Mesothelial cell of epicardium (in vitro differentiated cells): Measurements from ENCODE around the gene ALX4. TPM values are rescaled to one million over a fixed set of nuclear protein-coding genes. Genes with fewer than 3 reads are reported as not detected.

Source experiments
- DNase-seq, 2 experiments: peaks; one replicate each; pipeline ENCODE4 v3.0.0; 2021; ENCODE audit warnings: low spot score in 2 of 2; ENCODE audit not compliant: unreplicated experiment in 2 of 2
- H3K27ac Mint-ChIP-seq: 2 replicates; pipeline ENCODE4 v1.8.0; 2021; ENCODE audit warnings: mixed read lengths
- H3K27me3 Mint-ChIP-seq: 2 replicates; pipeline ENCODE4 v1.8.0; 2021; ENCODE audit warnings: low read depth, mixed read lengths
- H3K36me3 Mint-ChIP-seq: 2 replicates; pipeline ENCODE4 v1.8.0; 2021; ENCODE audit warnings: mixed read lengths
- H3K4me1 Mint-ChIP-seq: 2 replicates; pipeline ENCODE4 v1.8.0; 2021; ENCODE audit warnings: mixed read lengths
- H3K4me3 Mint-ChIP-seq: 2 replicates; pipeline ENCODE4 v1.8.0; 2021; ENCODE audit warnings: mild to moderate bottlenecking, moderate library complexity, mixed read lengths
- H3K9me3 Mint-ChIP-seq: 2 replicates; pipeline ENCODE4 v1.8.0; 2021; ENCODE audit warnings: mixed read lengths
- total RNA-seq: library from RNA; stranded (reverse); gene quantifications from 3 replicates; pipeline ENCODE4 v1.2.1, GENCODE V29; 2021
- TF ChIP-seq, protein P1 (sequence below): fragments of 200-600 bp; sonication (generic); IDR thresholded peaks from one replicate; pipeline ENCODE4 v1.5.0; 2021; ENCODE audit warnings: antibody characterized with exemption; ENCODE audit not compliant: unreplicated experiment

ALX4 gene
- total RNA-seq, 1 donor from 2014 or later = 5.5 TPM

DNA sequence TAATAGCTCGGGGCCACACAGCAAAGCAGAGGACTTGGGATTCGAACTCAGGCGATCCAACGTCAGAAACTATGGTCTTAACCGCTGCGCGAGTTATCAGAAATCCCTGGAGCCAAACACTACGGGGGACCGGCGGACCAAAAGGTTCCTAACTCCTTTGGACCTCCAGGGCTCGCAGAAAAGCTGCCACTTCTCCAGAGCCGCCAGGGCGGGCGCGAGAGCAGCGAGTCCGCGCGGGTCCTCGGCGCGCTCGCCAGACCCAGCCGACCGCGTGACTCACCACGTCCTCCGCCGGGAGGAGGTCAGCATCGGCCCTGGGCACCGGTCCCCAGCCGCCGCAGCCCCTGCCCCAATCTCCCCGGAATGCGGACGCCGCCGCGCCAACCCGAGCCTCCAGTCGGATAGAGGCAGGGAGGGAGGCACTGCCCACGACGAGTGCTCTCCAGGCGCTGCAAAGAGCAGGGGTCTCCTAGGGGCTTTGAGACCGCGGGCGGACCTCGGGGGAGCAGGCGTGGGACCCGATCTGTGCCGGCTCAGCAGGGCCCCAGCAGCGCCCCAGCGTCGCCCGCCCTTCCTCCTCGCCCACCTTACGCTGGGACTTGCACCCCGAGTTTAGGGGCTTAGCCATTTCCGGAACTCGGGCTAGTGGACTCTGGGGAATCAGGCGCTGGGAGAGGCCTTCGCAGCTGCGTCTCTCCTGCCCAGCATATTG, 6.2 kb upstream of the ALX4 start:
- peak overlapping the region; percentile 65 for H3K4me3 Mint-ChIP-seq

DNA sequence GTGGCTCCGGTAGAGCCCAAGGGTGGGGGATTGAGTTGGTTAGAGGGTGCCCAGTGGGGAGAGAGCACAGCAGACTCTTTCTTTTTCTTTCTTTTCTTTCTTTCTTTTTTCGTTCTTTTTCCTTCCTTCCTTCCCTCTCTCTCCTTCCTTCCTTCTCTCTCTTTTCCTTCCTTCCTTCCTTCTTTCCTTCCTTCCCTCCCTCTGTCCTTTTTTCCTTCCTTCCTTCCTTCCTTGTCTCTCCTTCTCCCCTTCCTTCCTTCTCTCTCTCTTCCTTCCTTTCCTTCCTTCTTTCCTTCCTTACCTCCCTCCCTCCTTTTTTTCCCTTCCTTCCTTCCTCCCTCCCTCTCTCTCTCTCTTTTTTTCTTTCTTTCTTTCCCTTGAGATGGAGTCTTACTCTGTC, 4.8 kb upstream of the ALX4 start:
- Mint-ChIP-seq H3K4me1 (peaks cover 18% of the 10 kb centered on the region), H3K4me3 (no peak overlapping the region), H3K27me3 (peaks cover 100% of the 10 kb centered on the region), H3K36me3 (no peaks in the 10 kb centered on the region), H3K27ac (no peak overlapping the region), H3K9me3 (no peaks in the 10 kb centered on the region)
- TF ChIP-seq, protein P1, sequence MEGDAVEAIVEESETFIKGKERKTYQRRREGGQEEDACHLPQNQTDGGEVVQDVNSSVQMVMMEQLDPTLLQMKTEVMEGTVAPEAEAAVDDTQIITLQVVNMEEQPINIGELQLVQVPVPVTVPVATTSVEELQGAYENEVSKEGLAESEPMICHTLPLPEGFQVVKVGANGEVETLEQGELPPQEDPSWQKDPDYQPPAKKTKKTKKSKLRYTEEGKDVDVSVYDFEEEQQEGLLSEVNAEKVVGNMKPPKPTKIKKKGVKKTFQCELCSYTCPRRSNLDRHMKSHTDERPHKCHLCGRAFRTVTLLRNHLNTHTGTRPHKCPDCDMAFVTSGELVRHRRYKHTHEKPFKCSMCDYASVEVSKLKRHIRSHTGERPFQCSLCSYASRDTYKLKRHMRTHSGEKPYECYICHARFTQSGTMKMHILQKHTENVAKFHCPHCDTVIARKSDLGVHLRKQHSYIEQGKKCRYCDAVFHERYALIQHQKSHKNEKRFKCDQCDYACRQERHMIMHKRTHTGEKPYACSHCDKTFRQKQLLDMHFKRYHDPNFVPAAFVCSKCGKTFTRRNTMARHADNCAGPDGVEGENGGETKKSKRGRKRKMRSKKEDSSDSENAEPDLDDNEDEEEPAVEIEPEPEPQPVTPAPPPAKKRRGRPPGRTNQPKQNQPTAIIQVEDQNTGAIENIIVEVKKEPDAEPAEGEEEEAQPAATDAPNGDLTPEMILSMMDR = no peak
- no peak for DNase-seq

More for the DNA sequence above, 6.2 kb upstream of the ALX4 start:
- peak in 1 of 2 experiments; percentile 56 for DNase-seq
- no peaks in the 10 kb centered on the region for H3K36me3 Mint-ChIP-seq
- H3K27ac Mint-ChIP-seq = no peak overlapping the region
- no peaks in the 10 kb centered on the region for H3K9me3 Mint-ChIP-seq
- TF ChIP-seq, protein P1 = no peak
- H3K4me1 Mint-ChIP-seq = peaks cover 15% of the 10 kb centered on the region
- peaks cover 100% of the 10 kb centered on the region for H3K27me3 Mint-ChIP-seq

DNA sequence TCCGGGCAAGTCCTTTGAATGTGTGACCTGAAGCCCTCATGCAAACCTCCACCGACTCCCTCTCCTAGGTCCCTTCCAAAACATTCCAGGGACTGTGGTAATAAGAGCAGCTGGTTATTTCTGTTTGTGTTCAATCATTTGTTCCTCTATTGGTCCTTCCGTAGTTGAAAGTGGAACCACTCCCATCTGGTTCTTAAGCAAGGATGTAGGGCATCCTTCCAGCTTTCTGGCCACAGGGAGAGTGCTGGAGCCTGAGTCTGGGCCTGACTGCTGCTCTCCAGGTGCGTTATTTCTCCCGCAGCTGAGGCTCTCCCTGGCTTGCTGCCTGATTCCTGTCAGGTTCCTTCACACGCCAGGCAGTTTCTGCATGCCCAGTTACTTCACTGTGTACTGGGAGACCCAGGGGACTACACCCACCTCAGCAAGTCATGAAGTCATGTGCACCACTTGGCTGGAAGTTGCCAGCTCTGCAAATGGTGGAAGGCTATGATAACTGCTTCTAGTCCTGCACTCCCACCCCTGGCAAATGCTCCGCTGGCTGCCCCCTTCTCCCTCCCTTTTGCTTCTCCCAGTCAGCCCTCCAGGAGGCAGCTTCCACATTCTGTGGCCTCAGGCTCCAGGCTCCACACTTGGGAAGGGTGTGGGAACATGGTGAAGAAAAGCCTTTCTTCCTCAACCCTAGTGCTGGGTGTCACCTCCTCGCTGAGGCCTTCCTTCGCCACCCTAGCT, 4.0 kb upstream of the ALX4 start:
- no peak for DNase-seq
- Mint-ChIP-seq H3K9me3 (no peaks in the 10 kb centered on the region), H3K27ac (no peak overlapping the region), H3K27me3 (peaks cover 98% of the 10 kb centered on the region), H3K36me3 (no peaks in the 10 kb centered on the region), H3K4me3 (no peak overlapping the region), H3K4me1 (peaks cover 16% of the 10 kb centered on the region)
- TF ChIP-seq, protein P1 = no peak

DNA sequence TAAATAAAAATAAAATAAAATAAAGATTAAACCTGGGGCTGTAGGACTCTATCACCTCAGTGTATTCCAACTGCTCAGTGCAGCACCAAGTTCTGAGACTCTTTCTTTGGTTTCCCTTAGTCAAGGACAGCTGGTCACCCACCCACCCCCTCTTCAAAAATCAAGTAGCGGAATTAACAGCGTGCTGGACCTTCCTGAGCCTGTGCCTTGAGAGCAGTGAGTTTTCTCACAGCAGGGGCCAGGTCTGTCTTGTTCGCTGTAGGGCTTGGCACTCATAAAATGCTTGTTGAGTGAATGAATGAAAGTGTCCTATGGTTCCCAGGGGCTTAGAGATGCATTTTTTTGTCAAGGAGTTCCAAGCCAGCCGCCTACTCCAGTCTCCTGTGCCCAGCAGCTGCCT, 2.9 kb upstream of the ALX4 start:
- DNase-seq = no peak
- Mint-ChIP-seq H3K27ac (no peak overlapping the region), H3K27me3 (peaks cover 97% of the 10 kb centered on the region), H3K4me1 (peaks cover 16% of the 10 kb centered on the region), H3K9me3 (no peaks in the 10 kb centered on the region), H3K4me3 (no peak overlapping the region), H3K36me3 (no peaks in the 10 kb centered on the region)
- TF ChIP-seq, protein P1 = no peak

DNA sequence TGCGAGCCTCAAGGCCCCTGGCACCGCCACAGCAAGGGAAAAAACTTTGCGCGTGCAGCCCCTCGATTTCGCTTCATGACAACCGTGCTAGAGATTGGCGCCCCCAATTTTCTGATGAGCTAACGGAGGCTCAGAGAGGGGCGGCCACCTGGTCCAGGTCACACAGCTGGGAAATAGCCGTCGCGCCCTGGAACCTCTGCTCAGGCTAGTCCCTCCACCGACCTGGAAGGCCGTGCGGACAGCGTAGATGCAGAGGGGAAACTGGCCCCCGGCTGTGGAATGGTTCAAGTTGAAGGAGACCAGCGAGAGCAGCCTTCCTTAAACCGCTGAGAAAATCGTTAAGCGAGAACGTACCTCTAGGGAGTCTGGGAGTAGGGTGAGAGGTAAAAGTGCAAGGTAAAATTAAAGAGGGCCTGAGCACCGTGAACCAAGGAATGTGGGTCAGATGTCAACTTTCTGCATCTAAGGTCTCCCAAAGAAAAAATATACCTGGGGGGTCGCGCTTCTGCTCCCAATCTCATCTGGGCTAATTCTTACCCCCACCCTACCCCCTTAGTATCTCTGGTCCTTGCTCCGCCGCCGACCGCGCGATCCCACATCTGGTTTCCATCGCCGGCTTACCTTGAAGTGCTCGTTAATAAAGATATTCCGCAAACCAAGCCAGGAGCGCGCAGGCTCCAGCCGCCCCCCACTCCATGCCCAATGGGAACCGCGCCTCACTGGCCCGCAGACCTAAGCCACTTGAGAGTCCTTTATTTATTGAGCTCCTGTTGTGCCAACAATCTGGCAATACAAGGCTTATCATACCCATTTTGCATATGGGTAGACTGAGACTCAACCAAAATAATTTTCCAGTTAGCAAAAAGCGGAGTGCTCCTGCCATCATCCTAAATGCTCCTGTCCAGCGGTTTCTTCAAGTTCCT, 1.7 kb upstream of the ALX4 start:
- H3K27me3 Mint-ChIP-seq = peaks cover 97% of the 10 kb centered on the region
- TF ChIP-seq, protein P1 = no peak
- peaks cover 19% of the 10 kb centered on the region for H3K4me1 Mint-ChIP-seq
- H3K27ac Mint-ChIP-seq = no peak overlapping the region
- no peaks in the 10 kb centered on the region for H3K36me3 Mint-ChIP-seq
- no peak overlapping the region for H3K4me3 Mint-ChIP-seq
- no peak for DNase-seq
- no peaks in the 10 kb centered on the region for H3K9me3 Mint-ChIP-seq
